ENCODE measurements around the gene ZNF546. TPM values are rescaled to one million over a fixed set of nuclear protein-coding genes. Genes with fewer than 3 reads are reported as not detected.

The ZNF546 gene
- total and polyA plus RNA-seq, 12 donors, result 4.0 to 15.0 (median 6.4) TPM

GRCh38 chr19:40059624-40060023, 62.8 kb downstream of the ZNF546 start:
- 91 to 96% (median 95%) methylated on average over 1 of the region's 1 CpG for WGBS, 4 donors
- intact Hi-C loops (cut with DNase I), result no loop called here
- DNase-seq, result no peak
- TF ChIP-seq POLR2A (IDR thresholded peaks at IDR 0.05), result no peak
- TF ChIP-seq CTCF (IDR thresholded peaks at IDR 0.05), result no peak
- Histone ChIP-seq H3K4me3 (no peak overlapping the region), H3K9me3 (replicated peaks in 1 of 3) (peaks cover 0 to 14% (median 8%) of the 10 kb centered on the region in 3 donors), H3K27ac (no peak overlapping the region), H3K27me3 (no peaks in the 10 kb centered on the region), H3K36me3 (replicated peaks in 1 of 2) (no peaks in the 10 kb centered on the region), H3K4me1 (replicated peaks in 1 of 2) (peaks cover 4 to 7% of the 10 kb centered on the region in 2 donors)

GRCh38 chr19:40070058-40070457, 73.2 kb downstream of the ZNF546 start:
- H3K9me3 ChIP-seq (replicated peaks in 1 of 3), result peaks cover 0 to 7% (median 0%) of the 10 kb centered on the region in 3 donors
- TF ChIP-seq CTCF (IDR thresholded peaks at IDR 0.05) (no peak), POLR2A (IDR thresholded peaks at IDR 0.05) (no peak)
- no peaks in the 10 kb centered on the region for H3K4me1 ChIP-seq (replicated peaks in 1 of 2)
- H3K27me3 ChIP-seq, result no peaks in the 10 kb centered on the region
- 93 to 100% (median 95%) methylated on average over 1 of the region's 1 CpG for WGBS, 4 donors
- DNase-seq, result no peak
- intact Hi-C loops (cut with DNase I), result no loop called here
- H3K36me3 ChIP-seq (replicated peaks in 1 of 2), result peaks cover 0 to 9% of the 10 kb centered on the region in 2 donors
- no peak overlapping the region for H3K27ac ChIP-seq
- H3K4me3 ChIP-seq, result no peak overlapping the region

Other genes with a start within 250 kb of the ZNF546 start
- not detected for gene LEUTX, start 218.2 kb upstream of the ZNF546 start, total RNA-seq
- not detected for gene LEUTX, start 218.2 kb upstream of the ZNF546 start, polyA plus RNA-seq
- 10 to 100 TPM in 7 of 9 donors, 1 to 10 TPM in 2; 7.8 to 51.0 (median 25.5) TPM for gene DYRK1B, start 162.9 kb upstream of the ZNF546 start, total RNA-seq
- gene DYRK1B, start 162.9 kb upstream of the ZNF546 start, polyA plus RNA-seq, result 10 to 100 TPM; 18.7 to 66.6 (median 30.2) TPM
- 100 to 1,000 TPM in 5 of 9 donors, 10 to 100 TPM in 4; 52.4 to 196 (median 101) TPM for gene FBL, start 150.7 kb upstream of the ZNF546 start, total RNA-seq
- 100 to 1,000 TPM; 101 to 228 (median 214) TPM for gene FBL, start 150.7 kb upstream of the ZNF546 start, polyA plus RNA-seq
- 100 to 1,000 TPM in 5 of 9 donors, 10 to 100 TPM in 3, 1 to 10 TPM in 1; 1.6 to 785 (median 156) TPM for gene FCGBP, start 62.4 kb upstream of the ZNF546 start, total RNA-seq
- 1 to 10 TPM; 3.8 to 7.2 (median 4.4) TPM for gene FCGBP, start 62.4 kb upstream of the ZNF546 start, polyA plus RNA-seq
- gene PSMC4, start 25.9 kb upstream of the ZNF546 start, total RNA-seq, result 100 to 1,000 TPM in 6 of 9 donors, 10 to 100 TPM in 3; 56.3 to 191 (median 107) TPM
- gene PSMC4, start 25.9 kb upstream of the ZNF546 start, polyA plus RNA-seq, result 100 to 1,000 TPM in 2 of 3 donors, 10 to 100 TPM in 1; 94.7 to 178 (median 119) TPM
- 10 to 100 TPM in 7 of 9 donors, 1 to 10 TPM in 2; 7.9 to 31.4 (median 19.0) TPM for gene ZNF780B, start 59.2 kb downstream of the ZNF546 start, total RNA-seq
- gene ZNF780B, start 59.2 kb downstream of the ZNF546 start, polyA plus RNA-seq, result 10 to 100 TPM in 2 of 3 donors, 1 to 10 TPM in 1; 8.5 to 17.8 (median 13.8) TPM
- 10 to 100 TPM; 12.9 to 65.6 (median 22.0) TPM for gene ZNF780A, start 93.9 kb downstream of the ZNF546 start, total RNA-seq
- 10 to 100 TPM; 14.8 to 28.4 (median 28.1) TPM for gene ZNF780A, start 93.9 kb downstream of the ZNF546 start, polyA plus RNA-seq
- 10 to 100 TPM in 8 of 9 donors, 1 to 10 TPM in 1; 9.0 to 27.6 (median 17.6) TPM for gene MAP3K10, start 194.4 kb downstream of the ZNF546 start, total RNA-seq
- 10 to 100 TPM in 2 of 3 donors, 1 to 10 TPM in 1; 2.4 to 78.3 (median 26.5) TPM for gene MAP3K10, start 194.4 kb downstream of the ZNF546 start, polyA plus RNA-seq
- 1 to 10 TPM in 1 of 9 donors, under 1 TPM in 1, not detected in 7; 0.32 to 2.6 TPM for gene TTC9B, start 221.3 kb downstream of the ZNF546 start, total RNA-seq
- under 1 TPM in 2 of 3 donors, not detected in 1; 0.51 to 0.56 TPM for gene TTC9B, start 221.3 kb downstream of the ZNF546 start, polyA plus RNA-seq
- 1 to 10 TPM in 4 of 9 donors, under 1 TPM in 2, not detected in 3; 0.22 to 3.0 (median 1.2) TPM for gene CCNP, start 229.6 kb downstream of the ZNF546 start, total RNA-seq
- 1 to 10 TPM in 1 of 3 donors, under 1 TPM in 1, not detected in 1; 0.72 to 1.0 TPM for gene CCNP, start 229.6 kb downstream of the ZNF546 start, polyA plus RNA-seq

Data from adrenal gland (tissue), 12 donors.